Sigmoid colon (tissue), 7 donors: Measurements from ENCODE around the gene XPA. TPM values are rescaled to one million over a fixed set of nuclear protein-coding genes. Genes with fewer than 3 reads are reported as not detected.

Experiments used
- DNase-seq: peaks from one replicate; pipeline ENCODE4 v3.0.0-alpha.2; 2019
- H3K27ac ChIP-seq, 4 donors: fragments of 200-600 bp; sonication (generic); one replicate each; pipeline ENCODE4 v1.5.1; 2016 to 2019; ENCODE audit warnings: mild to moderate bottlenecking in 1 of 4
- H3K27me3 ChIP-seq, 3 donors: fragments of 200-600 bp; sonication (generic); one replicate each; pipeline ENCODE4 v1.5.1; 2019; ENCODE audit warnings: mild to moderate bottlenecking in 1 of 3
- H3K36me3 ChIP-seq, 4 donors: fragments of 200-600 bp; sonication (generic); one replicate each; pipeline ENCODE4 v1.5.1; 2016 to 2019
- H3K4me1 ChIP-seq, 4 donors: fragments of 200-600 bp; sonication (generic); one replicate each; pipeline ENCODE4 v1.5.1; 2017 to 2019
- H3K4me3 ChIP-seq, 4 donors: fragments of 200-600 bp; sonication (generic); one replicate each; pipeline ENCODE4 v1.5.1; 2017 to 2019; ENCODE audit warnings: mild to moderate bottlenecking in 2 of 4, moderate library complexity in 1 of 4
- H3K9me3 ChIP-seq, 4 donors: fragments of 200-600 bp in 3 of 4; sonication (generic) in 3 of 4; one replicate each; pipeline versions ENCODE4 v1.5.1 to v1.6.1; 2013 to 2019
- EP300 ChIP-seq, 4 donors: sonication (generic); formaldehyde crosslinking; IDR thresholded peaks; one replicate each; pipeline ENCODE4 v1.6.1; 2017; ENCODE audit warnings: antibody characterized with exemption in 4 of 4
- POLR2A ChIP-seq, 2 donors: fragments of 450-650 bp; IDR thresholded peaks; one replicate each; pipeline ENCODE4 v1.6.1; 2016; ENCODE audit warnings: antibody characterized with exemption in 2 of 2, mild to moderate bottlenecking in 2 of 2, moderate library complexity in 2 of 2
- POLR2AphosphoS5 ChIP-seq, 4 donors: sonication (generic); formaldehyde crosslinking; IDR thresholded peaks; one replicate each; pipeline ENCODE4 v1.6.1; 2017; ENCODE audit warnings: antibody characterized with exemption in 4 of 4
- WGBS, 2 donors: extraction: QIAGEN DNeasy Blood & Tissue Kit; methylation state at CpG; one replicate each; pipeline ENCODE4 v1.1.7; 2013; 5-methylcytosine and 5-hydroxymethylcytosine counted together
- intact Hi-C: fragments of 100-400 bp; cut with DNase I; formaldehyde crosslinking; loops from one replicate; pipeline ENCODE4 v1.15.1; 2023
- polyA plus RNA-seq, 3 donors: library from polyadenylated mRNA; stranded (reverse); fragments of 200-250 nt; gene quantifications; one replicate each; pipeline ENCODE4 v1.2.3, GENCODE V29; 2013
- total RNA-seq, 4 donors: library from RNA; depleted of rRNA; stranded (reverse); fragments of >200 nt; gene quantifications; one replicate each; pipeline ENCODE4 v1.1.0, GENCODE V29; 2016
- TF ChIP-seq, protein P1 (sequence below), 4 experiments: fragments of 450-650 bp in 3 of 4; fragments of 200-600 bp in 1 of 4; IDR thresholded peaks; one replicate each; pipeline ENCODE4 v1.5.1; 2016 to 2019; ENCODE audit warnings: antibody characterized with exemption in 4 of 4, mild to moderate bottlenecking in 3 of 4, moderate library complexity in 2 of 4
- donor health status: healthy with polysubstance abuse.
- donor health status: Bipolar disorder and iron deficiency.
- donor health status: healthy.

XPA gene
- total and polyA plus RNA-seq, 7 donors = 8.8 to 33.2 (median 21.7) TPM

DNA sequence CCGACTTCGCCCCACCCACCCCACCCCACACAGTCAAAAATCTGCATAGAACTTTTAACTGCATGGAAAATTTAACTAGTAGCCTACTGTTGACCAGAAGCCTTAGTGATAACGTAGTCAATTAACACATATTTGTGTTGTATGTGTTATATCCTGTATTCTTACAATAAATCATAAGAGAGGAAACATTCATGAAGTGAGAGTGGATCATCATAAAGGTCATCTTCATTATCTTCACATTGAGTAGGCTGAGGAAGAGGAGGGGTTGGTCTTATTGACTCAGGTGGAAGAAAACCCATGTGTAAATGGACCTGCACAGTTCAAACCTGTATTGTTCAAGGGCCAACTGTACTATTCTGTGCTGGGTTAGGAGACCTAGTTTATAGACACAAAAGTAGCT, 31.4 kb downstream of the XPA start:
- Histone ChIP-seq H3K27ac (no peak overlapping the region), H3K4me3 (no peak overlapping the region), H3K4me1 (no peaks in the 10 kb centered on the region), H3K27me3 (no peaks in the 10 kb centered on the region), H3K36me3 (peaks cover 29 to 100% (median 71%) of the 10 kb centered on the region in 4 donors), H3K9me3 (no peaks in the 10 kb centered on the region)
- intact Hi-C loops = no loop called here
- no peak for DNase-seq
- 89 to 92% methylated on average over 3 of the region's 3 CpGs for WGBS, 2 donors
- TF ChIP-seq POLR2A (IDR thresholded peaks at IDR 0.05) (no peak), EP300 (IDR thresholded peaks at IDR 0.05) (no peak), POLR2AphosphoS5 (IDR thresholded peaks at IDR 0.05) (no peak)
- TF ChIP-seq, protein P1, sequence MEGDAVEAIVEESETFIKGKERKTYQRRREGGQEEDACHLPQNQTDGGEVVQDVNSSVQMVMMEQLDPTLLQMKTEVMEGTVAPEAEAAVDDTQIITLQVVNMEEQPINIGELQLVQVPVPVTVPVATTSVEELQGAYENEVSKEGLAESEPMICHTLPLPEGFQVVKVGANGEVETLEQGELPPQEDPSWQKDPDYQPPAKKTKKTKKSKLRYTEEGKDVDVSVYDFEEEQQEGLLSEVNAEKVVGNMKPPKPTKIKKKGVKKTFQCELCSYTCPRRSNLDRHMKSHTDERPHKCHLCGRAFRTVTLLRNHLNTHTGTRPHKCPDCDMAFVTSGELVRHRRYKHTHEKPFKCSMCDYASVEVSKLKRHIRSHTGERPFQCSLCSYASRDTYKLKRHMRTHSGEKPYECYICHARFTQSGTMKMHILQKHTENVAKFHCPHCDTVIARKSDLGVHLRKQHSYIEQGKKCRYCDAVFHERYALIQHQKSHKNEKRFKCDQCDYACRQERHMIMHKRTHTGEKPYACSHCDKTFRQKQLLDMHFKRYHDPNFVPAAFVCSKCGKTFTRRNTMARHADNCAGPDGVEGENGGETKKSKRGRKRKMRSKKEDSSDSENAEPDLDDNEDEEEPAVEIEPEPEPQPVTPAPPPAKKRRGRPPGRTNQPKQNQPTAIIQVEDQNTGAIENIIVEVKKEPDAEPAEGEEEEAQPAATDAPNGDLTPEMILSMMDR (IDR thresholded peaks at IDR 0.05) = no peak

DNA sequence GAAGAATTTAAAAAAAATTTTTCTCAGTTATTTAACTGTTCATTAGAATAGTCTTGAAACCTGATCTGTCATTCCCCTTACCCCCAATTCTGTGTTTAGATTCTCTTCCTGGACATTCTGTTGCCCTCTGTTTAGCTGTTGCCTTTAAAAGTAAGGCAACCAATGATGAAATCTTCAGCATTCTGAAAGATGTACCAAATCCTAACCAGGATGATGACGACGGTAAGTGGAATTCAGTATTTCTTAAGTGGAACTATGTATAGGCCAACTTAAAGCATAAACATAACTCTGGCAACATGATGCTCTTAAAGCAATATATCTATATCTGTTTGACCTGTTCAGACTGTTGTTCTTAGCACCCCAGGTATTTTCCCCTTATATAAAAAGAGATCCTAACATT, 36.3 kb downstream of the XPA start:
- intact Hi-C loops = no loop called here
- no peaks in the 10 kb centered on the region for H3K27me3 ChIP-seq
- DNase-seq = no peak
- no peaks in the 10 kb centered on the region for H3K4me1 ChIP-seq
- H3K27ac ChIP-seq = no peak overlapping the region
- no peaks in the 10 kb centered on the region for H3K9me3 ChIP-seq
- no peak overlapping the region for H3K4me3 ChIP-seq
- peaks cover 15 to 96% (median 56%) of the 10 kb centered on the region in 4 donors for H3K36me3 ChIP-seq
- TF ChIP-seq POLR2A (IDR thresholded peaks at IDR 0.05) = no peak
- no peak for TF ChIP-seq POLR2AphosphoS5 (IDR thresholded peaks at IDR 0.05)
- TF ChIP-seq EP300 (IDR thresholded peaks at IDR 0.05) = no peak
- 95 to 98% methylated on average over 2 of the region's 2 CpGs for WGBS, 2 donors

DNA sequence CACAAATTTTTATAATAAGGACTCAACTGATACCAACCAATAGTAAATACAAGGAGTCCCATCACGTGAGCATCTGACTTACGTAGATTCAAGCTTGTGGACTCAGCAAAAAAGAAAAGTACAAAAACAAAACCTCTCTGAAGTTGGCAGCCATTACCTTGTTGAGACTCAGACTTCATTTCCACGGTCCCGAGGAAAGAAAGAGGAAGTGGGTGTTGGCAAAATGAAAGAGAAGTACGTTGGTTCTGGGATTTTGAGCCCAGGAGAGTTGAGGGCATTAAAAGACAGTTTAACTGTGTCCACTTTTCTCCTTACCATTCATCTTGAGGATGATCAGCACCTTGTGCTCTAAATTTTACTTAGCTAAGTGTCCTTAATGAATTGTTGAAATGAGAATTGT, 36.8 kb downstream of the XPA start:
- intact Hi-C loops = no loop called here
- Histone ChIP-seq H3K4me1 (no peaks in the 10 kb centered on the region), H3K36me3 (peaks cover 15 to 96% (median 51%) of the 10 kb centered on the region in 4 donors), H3K9me3 (no peaks in the 10 kb centered on the region), H3K27me3 (no peaks in the 10 kb centered on the region), H3K27ac (no peak overlapping the region), H3K4me3 (no peak overlapping the region)
- TF ChIP-seq, protein P1 (IDR thresholded peaks at IDR 0.05) = no peak
- TF ChIP-seq POLR2AphosphoS5 (IDR thresholded peaks at IDR 0.05) = no peak
- no peak for TF ChIP-seq EP300 (IDR thresholded peaks at IDR 0.05)
- TF ChIP-seq POLR2A (IDR thresholded peaks at IDR 0.05) = no peak
- no peak for DNase-seq
- 74 to 82% methylated on average over 5 of the region's 5 CpGs for WGBS, 2 donors

DNA sequence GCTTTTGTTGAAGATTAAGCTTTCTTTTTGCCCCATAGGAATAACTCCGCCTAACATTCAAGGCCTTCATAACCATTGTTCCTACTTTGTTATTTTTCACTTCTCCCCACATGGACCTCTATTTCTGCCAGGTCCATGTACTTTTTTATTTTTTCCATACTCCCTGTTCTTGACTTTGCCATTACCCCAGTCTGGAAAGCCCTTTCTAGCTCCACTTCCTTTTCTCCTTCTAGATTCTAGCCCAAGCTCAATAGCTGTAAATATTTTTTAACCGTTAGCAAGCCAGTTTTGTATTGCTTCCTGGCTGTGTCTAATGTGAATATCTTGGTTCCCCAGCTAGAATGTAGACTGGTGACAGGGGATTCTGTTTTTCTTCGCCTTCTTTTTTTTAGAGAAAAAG, 37.4 kb downstream of the XPA start:
- H3K27me3 ChIP-seq = no peaks in the 10 kb centered on the region
- WGBS, 2 donors = 92 to 93% methylated on average over 3 of the region's 3 CpGs
- TF ChIP-seq EP300 (IDR thresholded peaks at IDR 0.05) (no peak), POLR2AphosphoS5 (IDR thresholded peaks at IDR 0.05) (no peak), POLR2A (IDR thresholded peaks at IDR 0.05) (no peak)
- TF ChIP-seq, protein P1 (IDR thresholded peaks at IDR 0.05) = no peak
- H3K27ac ChIP-seq = no peak overlapping the region
- H3K4me3 ChIP-seq = no peak overlapping the region
- H3K4me1 ChIP-seq = no peaks in the 10 kb centered on the region
- H3K9me3 ChIP-seq = no peaks in the 10 kb centered on the region
- intact Hi-C loops = no loop called here
- no peak for DNase-seq
- peaks cover 15 to 96% (median 48%) of the 10 kb centered on the region in 4 donors for H3K36me3 ChIP-seq

DNA sequence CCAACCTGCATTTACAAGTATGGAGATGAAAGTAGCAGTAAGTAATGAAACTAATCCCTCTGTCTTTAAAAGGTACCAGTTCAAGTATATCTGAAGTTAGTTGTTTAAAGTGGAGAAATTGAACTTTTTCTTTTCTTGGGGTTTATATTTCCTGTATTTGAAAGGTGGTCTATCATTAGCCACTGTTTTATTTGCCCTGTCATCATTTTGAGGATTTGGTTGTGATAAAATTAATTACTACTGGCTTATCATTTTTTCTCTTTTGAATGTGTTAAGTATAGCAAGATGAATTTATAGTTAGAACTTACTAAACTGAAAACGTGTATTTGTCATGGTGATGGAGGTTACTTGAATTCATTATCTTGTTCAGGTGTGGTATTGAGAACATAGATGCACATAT, 38.4 kb downstream of the XPA start:
- peaks cover 15 to 96% (median 45%) of the 10 kb centered on the region in 4 donors for H3K36me3 ChIP-seq
- WGBS, 2 donors = 68 to 89% methylated on average over 1 of the region's 1 CpG

More for the DNA sequence above, 38.4 kb downstream of the XPA start:
- no peak for DNase-seq
- intact Hi-C loops = no loop called here
- H3K9me3 ChIP-seq = no peaks in the 10 kb centered on the region
- no peak overlapping the region for H3K4me3 ChIP-seq
- TF ChIP-seq EP300 (IDR thresholded peaks at IDR 0.05) = no peak
- TF ChIP-seq, protein P1 (IDR thresholded peaks at IDR 0.05) = no peak
- no peak for TF ChIP-seq POLR2A (IDR thresholded peaks at IDR 0.05)
- no peak for TF ChIP-seq POLR2AphosphoS5 (IDR thresholded peaks at IDR 0.05)
- no peaks in the 10 kb centered on the region for H3K27me3 ChIP-seq
- no peak overlapping the region for H3K27ac ChIP-seq
- no peaks in the 10 kb centered on the region for H3K4me1 ChIP-seq
